Measurements from ENCODE around the gene SRGAP1. TPM values are rescaled to one million over a fixed set of nuclear protein-coding genes. Genes with fewer than 3 reads are reported as not detected.
"Not testable (repeated sequence)": the region's sequence is repeated elsewhere in the genome, so short reads cannot be mapped to it uniquely, and the experiment has no call there.

SRGAP1 gene
- total RNA-seq, 2 experiments from 2014 or later: 0.03 to 0.08 TPM

- Mint-ChIP-seq H3K4me3 (no peak overlapping the region), H3K36me3 (no peaks in the 10 kb centered on the region), H3K9me3 (no peaks in the 10 kb centered on the region), H3K27me3 (peaks cover 2% of the 10 kb centered on the region), H3K4me1 (no peaks in the 10 kb centered on the region), H3K27ac (no peak overlapping the region)
- no peak for ATAC-seq (ENCODE audit: low read depth)
- POLR2A ChIA-PET: no interaction called here
- DNase-seq: no peak
Observed at GRCh38 chr12:63995512-63995911, 151.0 kb downstream of the SRGAP1 start.

GRCh38 chr12:63996556-63996955 is 152.1 kb downstream of the SRGAP1 start:
- Mint-ChIP-seq H3K9me3 (no peaks in the 10 kb centered on the region), H3K36me3 (no peaks in the 10 kb centered on the region), H3K27me3 (peaks cover 2% of the 10 kb centered on the region), H3K4me1 (no peaks in the 10 kb centered on the region), H3K27ac (no peak overlapping the region), H3K4me3 (no peak overlapping the region)
- ATAC-seq (ENCODE audit: low read depth) (no peak), DNase-seq (no peak)
- POLR2A ChIA-PET: no interaction called here

GRCh38 chr12:63997198-63997597 is 152.7 kb downstream of the SRGAP1 start:
- H3K27ac Mint-ChIP-seq: no peak overlapping the region
- DNase-seq (no peak), ATAC-seq (ENCODE audit: low read depth) (no peak)
- H3K36me3 Mint-ChIP-seq: no peaks in the 10 kb centered on the region
- no peaks in the 10 kb centered on the region for H3K4me1 Mint-ChIP-seq
- H3K9me3 Mint-ChIP-seq: no peaks in the 10 kb centered on the region
- H3K27me3 Mint-ChIP-seq: no peaks in the 10 kb centered on the region
- POLR2A ChIA-PET: no interaction called here
- H3K4me3 Mint-ChIP-seq: no peak overlapping the region

- DNase-seq (no peak), ATAC-seq (ENCODE audit: low read depth) (no peak)
- Mint-ChIP-seq H3K27me3 (no peaks in the 10 kb centered on the region), H3K27ac (no peak overlapping the region), H3K36me3 (no peaks in the 10 kb centered on the region), H3K9me3 (peaks cover 1% of the 10 kb centered on the region), H3K4me1 (no peaks in the 10 kb centered on the region), H3K4me3 (no peak overlapping the region)
- POLR2A ChIA-PET: no interaction called here
Observed at GRCh38 chr12:63998584-63998983, 154.1 kb downstream of the SRGAP1 start.

GRCh38 chr12:63999853-64000252 is 155.4 kb downstream of the SRGAP1 start:
- Mint-ChIP-seq H3K9me3 (peaks cover 1% of the 10 kb centered on the region), H3K4me1 (no peaks in the 10 kb centered on the region), H3K27me3 (no peaks in the 10 kb centered on the region), H3K36me3 (no peaks in the 10 kb centered on the region), H3K27ac (peak overlapping the region; percentile 22), H3K4me3 (no peak overlapping the region)
- ATAC-seq (ENCODE audit: low read depth) (no peak), DNase-seq (no peak)
- POLR2A ChIA-PET: no interaction called here

GRCh38 chr12:64001439-64001838 is 156.9 kb downstream of the SRGAP1 start:
- H3K27ac Mint-ChIP-seq: no peak overlapping the region
- H3K4me3 Mint-ChIP-seq: no peak overlapping the region
- H3K9me3 Mint-ChIP-seq: peaks cover 1% of the 10 kb centered on the region
- no peaks in the 10 kb centered on the region for H3K4me1 Mint-ChIP-seq
- H3K36me3 Mint-ChIP-seq: no peaks in the 10 kb centered on the region
- POLR2A ChIA-PET: no interaction called here
- no peak for DNase-seq
- no peaks in the 10 kb centered on the region for H3K27me3 Mint-ChIP-seq
- ATAC-seq (ENCODE audit: low read depth): no peak

GRCh38 chr12:64004641-64005040 is 160.1 kb downstream of the SRGAP1 start:
- Mint-ChIP-seq H3K27ac (no peak overlapping the region), H3K4me3 (no peak overlapping the region), H3K4me1 (no peaks in the 10 kb centered on the region), H3K36me3 (no peaks in the 10 kb centered on the region), H3K9me3 (peaks cover 1% of the 10 kb centered on the region), H3K27me3 (no peaks in the 10 kb centered on the region)
- no peak for ATAC-seq (ENCODE audit: low read depth)
- POLR2A ChIA-PET: no interaction called here
- no peak for DNase-seq

- Mint-ChIP-seq H3K9me3 (peaks cover 1% of the 10 kb centered on the region), H3K4me3 (no peak overlapping the region), H3K36me3 (no peaks in the 10 kb centered on the region), H3K27me3 (no peaks in the 10 kb centered on the region), H3K4me1 (no peaks in the 10 kb centered on the region), H3K27ac (no peak overlapping the region)
- DNase-seq (no peak), ATAC-seq (ENCODE audit: low read depth) (no peak)
- POLR2A ChIA-PET: no interaction called here
Observed at GRCh38 chr12:64006211-64006825, 161.8 kb downstream of the SRGAP1 start.

- ATAC-seq (ENCODE audit: low read depth) (no peak), DNase-seq (no peak)
- Mint-ChIP-seq H3K9me3 (no peaks in the 10 kb centered on the region), H3K27me3 (no peaks in the 10 kb centered on the region), H3K4me1 (no peaks in the 10 kb centered on the region), H3K27ac (no peak overlapping the region), H3K4me3 (no peak overlapping the region), H3K36me3 (no peaks in the 10 kb centered on the region)
- POLR2A ChIA-PET: no interaction called here
Observed at GRCh38 chr12:64007853-64008252, 163.4 kb downstream of the SRGAP1 start.

- ATAC-seq (ENCODE audit: low read depth): no peak
- H3K9me3 Mint-ChIP-seq: no peaks in the 10 kb centered on the region
- H3K36me3 Mint-ChIP-seq: no peaks in the 10 kb centered on the region
- no peak for DNase-seq
- POLR2A ChIA-PET: no interaction called here
- no peak overlapping the region for H3K4me3 Mint-ChIP-seq
- no peak overlapping the region for H3K27ac Mint-ChIP-seq
- peaks cover under 1% of the 10 kb centered on the region for H3K27me3 Mint-ChIP-seq
- H3K4me1 Mint-ChIP-seq: no peaks in the 10 kb centered on the region
Observed at GRCh38 chr12:64008596-64008995, 164.1 kb downstream of the SRGAP1 start.

- POLR2A ChIA-PET: no interaction called here
- no peak for ATAC-seq (ENCODE audit: low read depth)
- Mint-ChIP-seq H3K27ac (no peak overlapping the region), H3K36me3 (no peaks in the 10 kb centered on the region), H3K27me3 (peaks cover 2% of the 10 kb centered on the region), H3K9me3 (no peaks in the 10 kb centered on the region), H3K4me3 (no peak overlapping the region), H3K4me1 (no peaks in the 10 kb centered on the region)
- DNase-seq: no peak
Observed at GRCh38 chr12:64009321-64010068, 165.0 kb downstream of the SRGAP1 start.

- POLR2A ChIA-PET: no interaction called here
- H3K4me1 Mint-ChIP-seq: no peaks in the 10 kb centered on the region
- H3K4me3 Mint-ChIP-seq: no peak overlapping the region
- no peak for DNase-seq
- H3K27me3 Mint-ChIP-seq: peaks cover 2% of the 10 kb centered on the region
- no peaks in the 10 kb centered on the region for H3K9me3 Mint-ChIP-seq
- ATAC-seq (ENCODE audit: low read depth): no peak
- no peaks in the 10 kb centered on the region for H3K36me3 Mint-ChIP-seq
- H3K27ac Mint-ChIP-seq: no peak overlapping the region
Observed at GRCh38 chr12:64010069-64010686, 165.7 kb downstream of the SRGAP1 start.

- no peaks in the 10 kb centered on the region for H3K36me3 Mint-ChIP-seq
- no peak overlapping the region for H3K27ac Mint-ChIP-seq
- no peak for DNase-seq
- no peak overlapping the region for H3K4me3 Mint-ChIP-seq
- H3K27me3 Mint-ChIP-seq: peaks cover 4% of the 10 kb centered on the region
- no peaks in the 10 kb centered on the region for H3K9me3 Mint-ChIP-seq
- POLR2A ChIA-PET: no interaction called here
- ATAC-seq (ENCODE audit: low read depth): no peak
- H3K4me1 Mint-ChIP-seq: no peaks in the 10 kb centered on the region
Observed at GRCh38 chr12:64016521-64016920, 172.0 kb downstream of the SRGAP1 start.

- POLR2A ChIA-PET, H3K4me1 Mint-ChIP-seq: not testable (repeated sequence)
Observed at GRCh38 chr12:64018116-64018515, 173.6 kb downstream of the SRGAP1 start.

More at GRCh38 chr12:64018116-64018515, 173.6 kb downstream of the SRGAP1 start:
- not testable (repeated sequence) for H3K4me3 Mint-ChIP-seq; H3K36me3 Mint-ChIP-seq; H3K27me3 Mint-ChIP-seq; H3K9me3 Mint-ChIP-seq; H3K27ac Mint-ChIP-seq; DNase-seq; ATAC-seq (ENCODE audit: low read depth)
